GM12891 (cell line): Measurements from ENCODE around the gene TUSC1.

Experiments used
- POLR2A ChIP-seq: IDR thresholded peaks from 2 replicates; pipeline ENCODE4 v1.6.1; 2011; ENCODE audit warnings: low read depth, low read length, control low read depth
- POLR2AphosphoS5 ChIP-seq: IDR thresholded peaks from 2 replicates; pipeline ENCODE4 v1.6.1; 2011; ENCODE audit warnings: low read depth, low read length, control low read depth
- POU2F2 ChIP-seq: IDR thresholded peaks from 2 replicates; pipeline ENCODE4 v1.6.1; 2011; ENCODE audit warnings: low read depth, mild to moderate bottlenecking, control low read depth, low read length, moderate library complexity
- SPI1 ChIP-seq: IDR thresholded peaks from 2 replicates; pipeline ENCODE4 v1.6.1; 2011; ENCODE audit warnings: low read depth, low read length, control low read depth
- TAF1 ChIP-seq: IDR thresholded peaks from 2 replicates; pipeline ENCODE4 v1.6.1; 2011; ENCODE audit warnings: low read depth, low read length, control low read depth

- TF ChIP-seq POLR2A (no peak), TAF1 (no peak), POLR2AphosphoS5 (no peak), SPI1 (no peak), POU2F2 (no peak)
These were observed 13.5 kb upstream of the TUSC1 start for GRCh38 chr9:25691786-25692185.
